Measurements from ENCODE around the gene TMEM150C.
"Not testable (repeated sequence)": the region's sequence is repeated elsewhere in the genome, so short reads cannot be mapped to it uniquely, and the experiment has no call there.

DNA sequence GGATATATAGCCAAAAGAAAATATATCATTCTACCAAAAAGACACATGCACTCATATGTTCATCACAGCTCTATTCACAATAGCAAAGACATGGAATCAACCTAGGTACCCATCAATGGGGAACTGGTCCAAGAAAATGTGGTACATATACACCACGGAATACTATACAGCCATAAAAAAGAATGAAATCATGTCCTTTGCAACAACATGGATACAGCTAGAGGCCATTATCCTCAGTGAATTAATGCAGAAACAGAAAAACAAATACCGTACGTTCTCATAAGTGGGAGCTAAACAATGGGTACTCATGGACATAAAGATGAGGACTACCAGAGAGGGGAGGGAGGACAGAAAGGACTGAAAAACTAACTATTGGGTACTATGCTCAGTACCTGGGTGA lies 13.9 kb downstream of the TMEM150C start:
- TF ChIP-seq, protein P1, sequence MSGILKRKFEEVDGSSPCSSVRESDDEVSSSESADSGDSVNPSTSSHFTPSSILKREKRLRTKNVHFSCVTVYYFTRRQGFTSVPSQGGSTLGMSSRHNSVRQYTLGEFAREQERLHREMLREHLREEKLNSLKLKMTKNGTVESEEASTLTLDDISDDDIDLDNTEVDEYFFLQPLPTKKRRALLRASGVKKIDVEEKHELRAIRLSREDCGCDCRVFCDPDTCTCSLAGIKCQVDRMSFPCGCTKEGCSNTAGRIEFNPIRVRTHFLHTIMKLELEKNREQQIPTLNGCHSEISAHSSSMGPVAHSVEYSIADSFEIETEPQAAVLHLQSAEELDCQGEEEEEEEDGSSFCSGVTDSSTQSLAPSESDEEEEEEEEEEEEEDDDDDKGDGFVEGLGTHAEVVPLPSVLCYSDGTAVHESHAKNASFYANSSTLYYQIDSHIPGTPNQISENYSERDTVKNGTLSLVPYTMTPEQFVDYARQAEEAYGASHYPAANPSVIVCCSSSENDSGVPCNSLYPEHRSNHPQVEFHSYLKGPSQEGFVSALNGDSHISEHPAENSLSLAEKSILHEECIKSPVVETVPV (CRISPR knock-in tag; IDR thresholded peaks at IDR 0.05) = not testable (repeated sequence)
- TF ChIP-seq ZFP30 (CRISPR knock-in tag; IDR thresholded peaks at IDR 0.05) = not testable (repeated sequence)
